ENCODE data around the gene IL11.

- TF ChIP-seq EZH2 (IDR thresholded peaks at IDR 0.05; ENCODE audit: borderline replicate concordance, low read depth, low read length, severe bottlenecking) (no peak), CTCF (IDR thresholded peaks at IDR 0.05; ENCODE audit: extremely low read depth in 1 of 2, insufficient read depth in 1 of 2, low read depth in 1 of 2, low read length in 2 of 2) (no peak), JUN (IDR thresholded peaks at IDR 0.05; ENCODE audit: borderline replicate concordance, insufficient read depth, insufficient read length, low read depth) (no peak), POLR2A (IDR thresholded peaks at IDR 0.05; ENCODE audit: low read depth, low read length) (no peak), MYC (IDR thresholded peaks at IDR 0.05; ENCODE audit: low read depth, low read length) (no peak), POLR2AphosphoS5 (IDR thresholded peaks at IDR 0.05; ENCODE audit: insufficient read depth, low read depth, low read length) (no peak), GATA2 (IDR thresholded peaks at IDR 0.05; ENCODE audit: insufficient read depth, insufficient read length, low read depth, low read length) (no peak), FOS (IDR thresholded peaks at IDR 0.05; ENCODE audit: borderline replicate concordance, insufficient read depth, low read length) (no peak)
These were observed 48.8 kb upstream of the IL11 start for GRCh38 chr19:55419103-55419502.
